ENCODE data around the gene PROKR1.

Gene PROKR1

DNA sequence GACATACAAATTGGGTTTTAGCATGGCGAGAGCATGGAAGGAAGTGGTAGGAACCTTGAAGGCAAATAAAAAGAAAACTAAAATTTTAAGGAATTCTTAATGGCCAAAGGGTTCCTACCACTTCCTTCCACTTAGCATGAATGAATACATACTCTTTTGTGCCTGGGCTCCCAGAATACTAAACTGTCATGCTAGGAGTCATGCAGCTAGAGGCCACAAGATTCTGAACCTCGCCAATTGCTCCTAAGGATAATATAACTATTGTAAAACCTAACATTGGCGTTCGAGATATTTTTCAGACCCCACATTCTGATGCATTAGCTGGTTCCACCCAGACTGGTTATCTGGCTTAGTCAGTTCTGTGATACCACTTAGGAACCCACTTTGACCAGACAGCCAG, 52.6 kb downstream of the PROKR1 start:
- FAIRE-seq = no peak
- no peak for DNase-seq (ENCODE audit: insufficient read length, low spot score)

DNA sequence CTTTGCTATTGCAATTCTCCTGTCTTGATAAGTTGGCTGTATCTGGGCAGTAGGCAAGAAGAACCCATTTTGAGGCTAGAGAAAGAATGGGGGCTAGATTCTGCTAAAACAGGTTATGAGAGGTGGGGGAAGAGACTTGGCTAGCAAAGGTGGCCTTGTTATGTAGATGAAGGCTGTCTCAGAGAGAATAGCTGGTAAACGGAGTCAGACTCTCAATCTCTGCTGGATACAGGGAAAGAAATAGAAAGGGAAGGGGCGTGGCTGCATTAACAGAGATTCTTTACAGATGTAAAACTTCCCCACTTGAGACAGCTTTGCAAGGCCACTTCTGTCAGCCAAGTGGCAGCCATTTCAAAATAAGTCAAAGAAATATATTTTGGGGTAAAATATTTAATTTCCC, 53.2 kb downstream of the PROKR1 start:
- FAIRE-seq (no peak), DNase-seq (ENCODE audit: insufficient read length, low spot score) (no peak)

DNA sequence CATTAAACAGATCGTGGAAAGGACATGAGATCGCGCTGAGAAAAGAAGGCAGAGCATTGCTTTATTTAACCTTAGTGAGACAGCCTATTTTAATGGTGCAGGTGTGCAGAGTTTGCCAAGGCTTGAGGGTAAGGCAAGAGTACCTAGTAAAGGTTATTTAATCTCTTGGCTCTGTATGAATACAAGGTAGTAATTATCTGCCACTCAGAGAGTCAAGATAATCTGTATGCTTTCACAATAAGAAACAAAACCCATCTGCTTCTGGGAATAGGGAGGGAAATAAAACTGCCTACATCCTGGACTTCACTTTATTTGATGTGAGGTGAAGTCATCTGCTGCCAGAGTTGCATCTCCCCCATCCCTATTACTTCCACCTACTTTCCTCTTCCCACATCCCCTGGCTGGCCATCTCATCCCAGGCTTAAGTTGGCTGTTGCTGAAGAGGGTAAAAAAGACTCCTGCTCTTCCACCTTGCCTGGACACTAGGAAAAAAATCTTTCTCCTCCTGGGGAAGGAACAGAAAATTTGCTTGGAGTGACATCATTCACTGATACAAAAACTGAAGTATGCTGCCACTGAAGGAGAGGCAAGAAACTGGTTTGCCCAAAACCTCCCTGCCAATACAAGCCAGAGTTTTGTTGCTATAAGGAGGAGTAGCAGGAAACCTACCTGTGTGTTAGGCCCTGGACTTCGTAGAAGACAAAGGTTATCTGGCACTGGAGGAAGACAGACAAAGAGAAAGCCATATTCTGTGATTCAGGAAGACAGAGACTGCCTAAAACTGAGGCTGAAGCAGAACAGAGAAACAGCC, 55.4 kb downstream of the PROKR1 start:
- FAIRE-seq (no peak), DNase-seq (ENCODE audit: insufficient read length, low spot score) (no peak)

DNA sequence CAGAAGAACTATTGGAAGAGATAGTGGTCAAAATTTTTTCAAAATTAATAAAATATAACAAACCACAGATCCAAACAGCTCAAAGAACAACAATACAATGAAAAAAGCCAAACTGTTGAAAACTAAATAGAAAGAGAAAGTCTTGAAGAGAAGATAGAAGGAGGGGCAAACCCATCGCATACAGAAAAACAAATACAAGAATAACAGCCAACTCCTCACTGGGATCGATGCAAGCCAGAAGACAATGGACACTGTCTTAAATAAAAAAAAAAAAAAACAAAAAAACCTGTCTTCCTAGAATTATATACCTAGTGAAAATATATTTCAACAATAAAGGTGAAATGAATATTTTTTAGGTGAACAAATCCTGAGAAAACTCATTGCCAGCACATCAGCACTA, 57.2 kb downstream of the PROKR1 start:
- DNase-seq (ENCODE audit: insufficient read length, low spot score) (no peak), FAIRE-seq (no peak)

DNA sequence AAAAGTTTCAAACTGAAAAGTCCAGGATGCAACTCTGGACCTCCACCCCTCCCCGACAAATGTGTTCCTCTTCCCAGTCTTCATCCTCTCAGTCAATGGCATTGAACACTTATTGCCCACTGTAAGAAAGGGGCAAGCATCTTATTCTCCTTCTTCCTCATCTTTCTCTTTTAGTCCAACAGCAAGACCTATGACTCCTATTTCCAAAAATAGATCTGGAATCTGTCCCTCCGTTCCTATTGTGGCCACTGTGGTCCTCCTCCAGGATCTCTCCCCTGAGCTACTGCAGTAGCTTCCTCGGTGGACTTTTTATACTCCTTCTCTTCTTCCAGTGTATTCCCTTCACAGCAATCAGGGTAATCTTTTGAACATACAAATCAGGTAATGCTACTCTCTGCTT, 63.3 kb downstream of the PROKR1 start:
- no peak for DNase-seq (ENCODE audit: insufficient read length, low spot score)
- no peak for FAIRE-seq

Measured in HTR-8/SVneo (cell line).